Cerebellar cortex (tissue), 1 donor: ENCODE results near the gene GINS2.

Experiments used
- DNase-seq: peaks from one replicate; pipeline ENCODE4 v3.0.0-alpha.2; 2015; ENCODE audit warnings: low spot score

Gene GINS2

GRCh38 chr16:85688586-85689284 lies at the start of gene GINS2:
GINS2 (minus strand) TSS chr16:85688954; CDS start chr16:85688898, 56 bp downstream.
- DNase-seq, result peak; percentile 88

DNA sequence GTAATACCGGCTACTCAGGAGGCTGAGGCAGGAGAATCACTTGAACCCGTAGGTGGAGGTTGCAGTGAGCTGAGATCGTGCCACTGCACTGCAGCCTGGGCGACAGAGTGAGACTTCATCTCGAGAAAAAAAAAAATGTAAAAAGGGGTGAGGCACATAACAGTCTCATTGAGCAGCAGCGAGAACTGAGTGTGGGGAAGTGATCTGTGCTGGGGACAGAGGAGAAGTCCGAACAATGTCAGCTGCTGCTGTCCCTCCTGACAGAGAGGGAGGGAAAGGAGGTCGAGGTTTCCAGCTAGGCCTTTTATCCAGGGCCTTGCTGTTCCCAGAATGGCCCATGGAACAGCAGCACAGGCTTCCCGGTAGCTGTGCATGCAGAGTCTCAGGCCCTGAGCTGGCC lies 48.2 kb upstream of the GINS2 start:
- DNase-seq, result no peak

GRCh38 chr16:85735946-85736345 lies 47.2 kb upstream of the GINS2 start:
- DNase-seq, result no peak

DNA sequence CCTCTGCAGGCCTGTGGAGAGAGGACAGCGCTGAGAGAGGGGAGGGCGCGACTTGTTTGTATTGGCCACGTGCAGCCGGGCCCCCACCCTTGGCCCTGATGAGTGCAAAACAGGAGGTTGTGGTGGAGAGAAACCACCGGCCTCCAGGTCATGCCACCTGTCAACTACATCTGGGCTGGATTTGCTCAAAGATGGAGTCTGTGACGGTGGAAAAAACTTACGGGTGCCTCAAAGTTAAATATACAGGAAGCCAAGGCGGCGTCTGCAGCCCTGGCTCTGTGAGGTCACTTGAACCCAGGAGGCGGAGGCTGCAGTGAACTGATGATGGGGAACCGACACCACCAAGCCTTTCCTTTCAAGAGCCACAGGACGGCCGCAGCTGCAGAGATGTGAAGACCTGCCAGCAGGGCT lies 46.5 kb upstream of the GINS2 start:
- DNase-seq, result no peak

DNA sequence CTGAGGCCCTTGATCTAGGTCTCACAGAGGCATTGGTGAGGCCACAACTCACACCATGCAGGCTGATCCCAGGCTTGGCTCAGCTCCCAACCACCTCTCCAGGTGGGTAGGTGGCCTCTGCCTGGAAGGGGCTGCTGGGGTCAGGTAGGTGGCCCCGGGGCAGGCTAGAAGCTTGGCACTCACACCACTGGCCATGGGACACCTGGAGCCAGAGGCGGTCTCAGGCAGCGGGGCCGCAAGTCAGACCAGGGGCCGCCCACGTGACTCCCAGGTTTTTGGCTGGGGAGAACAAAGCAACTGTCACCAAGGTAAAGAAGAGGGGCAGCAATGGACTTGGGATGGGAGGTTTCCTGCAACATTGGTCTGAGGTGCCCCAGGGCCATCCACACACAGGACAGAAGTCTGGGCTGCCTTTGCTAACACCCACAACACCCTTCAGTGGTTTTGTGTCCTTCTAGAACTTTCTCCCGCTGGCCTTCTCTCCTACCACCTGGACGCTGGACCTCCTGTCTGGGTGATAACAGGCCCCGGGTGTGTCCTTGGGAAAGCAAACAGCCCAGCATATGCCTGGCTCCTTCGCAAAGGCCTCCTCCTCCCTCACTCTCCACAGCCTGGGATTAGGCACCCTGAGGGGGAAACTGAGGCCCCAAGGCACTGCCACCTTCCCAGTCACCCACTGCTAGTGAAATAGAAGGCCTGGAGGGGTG lies 45.7 kb upstream of the GINS2 start:
- no peak for DNase-seq

DNA sequence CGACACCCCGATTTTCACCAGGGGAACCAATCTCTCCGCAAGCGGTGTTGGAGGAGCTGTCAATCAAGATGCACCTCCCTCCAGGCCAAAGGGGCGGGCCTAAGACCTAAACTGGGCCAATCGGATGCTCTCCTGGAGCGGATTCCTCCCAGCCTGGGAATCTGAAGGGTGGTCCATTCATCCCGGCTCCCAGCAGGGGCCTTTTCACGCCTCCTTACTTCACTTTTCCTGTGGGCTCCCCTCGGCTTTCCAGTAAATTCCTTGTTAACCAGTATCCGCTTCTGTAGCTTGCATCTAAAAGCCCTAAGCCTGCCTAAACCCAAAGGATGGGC lies 45.1 kb upstream of the GINS2 start:
- peak; percentile 24 for DNase-seq

DNA sequence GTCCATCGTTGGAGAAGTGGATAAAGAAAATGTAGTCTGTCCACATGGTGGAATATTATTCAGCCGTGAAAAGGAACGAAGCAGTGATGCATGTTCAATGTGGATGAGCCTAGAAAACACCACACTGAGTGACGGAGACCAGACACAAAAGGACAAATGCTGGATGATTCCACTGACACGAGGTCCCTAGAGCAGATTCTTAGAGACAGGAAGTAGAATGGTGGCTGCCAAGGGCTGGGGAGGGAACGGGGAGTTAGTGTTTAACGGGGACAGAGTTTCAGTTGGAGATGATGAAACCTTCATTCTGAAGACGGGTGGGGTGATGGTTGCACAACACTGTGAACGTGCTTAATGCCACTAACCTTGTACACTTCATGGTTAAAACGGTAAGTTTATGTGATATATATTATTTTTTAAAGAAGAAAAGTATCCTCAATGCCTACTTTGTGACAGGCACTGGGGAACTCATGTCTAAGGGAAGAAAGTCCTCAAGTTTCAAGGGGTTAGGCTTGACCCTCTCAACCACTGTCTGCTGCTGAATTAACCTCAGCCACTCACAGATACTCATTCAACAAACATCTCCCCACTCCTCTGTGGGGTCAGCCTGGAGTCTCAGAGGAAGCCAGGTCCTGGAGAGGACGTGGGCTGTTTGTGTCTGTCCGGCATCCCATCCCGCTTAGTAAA lies 44.5 kb upstream of the GINS2 start:
- DNase-seq, result no peak

DNA sequence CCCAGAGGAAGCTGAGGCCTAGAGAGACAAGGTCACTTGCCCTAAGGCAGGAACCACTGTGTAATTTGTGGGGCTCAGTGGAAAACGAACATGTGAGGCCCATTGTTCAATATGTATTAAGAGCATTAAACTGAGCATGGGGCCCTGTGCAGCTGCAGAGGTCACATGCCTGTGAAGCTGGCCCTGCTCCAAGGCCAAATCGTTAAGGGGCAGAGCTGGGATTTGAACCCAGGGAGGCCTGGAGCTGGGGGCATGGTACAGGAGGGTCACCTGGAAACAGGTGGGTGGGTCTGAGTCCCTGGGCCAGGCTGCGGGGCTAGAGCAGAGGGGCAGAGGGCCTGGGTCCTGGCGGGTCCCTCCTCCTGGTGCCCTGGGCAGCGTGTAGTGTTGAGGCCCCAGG lies 42.4 kb upstream of the GINS2 start:
- no peak for DNase-seq

- DNase-seq, result no peak
Observed at GRCh38 chr16:85730186-85730465, 41.4 kb upstream of the GINS2 start.

DNA sequence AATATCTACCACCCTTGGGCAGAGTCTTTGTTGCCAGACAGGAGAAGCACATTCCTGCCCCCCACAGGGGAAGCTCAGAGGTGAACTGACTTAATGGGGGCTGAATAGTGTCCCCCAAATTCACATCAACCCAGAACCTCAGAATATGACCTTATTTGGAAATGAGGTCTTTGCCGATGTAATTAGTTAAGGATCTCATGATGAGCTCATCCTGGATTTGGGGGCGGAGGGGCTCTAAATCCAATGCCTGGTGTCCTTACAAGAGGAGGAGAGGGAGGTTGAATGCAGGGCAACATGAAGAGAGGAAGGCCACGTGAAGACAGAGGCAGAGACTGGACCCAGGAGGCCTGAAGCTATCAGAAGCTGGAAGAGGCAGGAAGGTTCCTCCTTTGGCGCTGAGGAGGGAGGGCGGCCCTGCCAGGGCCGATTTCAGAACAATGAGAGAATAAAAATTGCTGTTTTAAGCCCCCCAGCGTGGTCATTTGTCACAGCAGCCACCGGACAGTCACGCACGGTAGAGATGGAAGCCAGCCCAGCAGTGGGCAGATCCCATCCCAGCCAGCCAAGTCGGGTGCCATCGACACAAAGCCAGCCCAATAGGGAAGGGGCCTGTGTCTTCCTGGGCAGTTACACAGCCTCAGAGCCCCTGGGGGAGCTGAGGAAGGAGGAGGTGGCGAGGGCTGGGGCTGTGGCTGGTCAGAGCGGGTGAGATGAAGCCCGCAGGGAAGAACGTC lies 40.9 kb upstream of the GINS2 start:
- DNase-seq, result no peak

- DNase-seq, result peak; percentile 24
Observed at GRCh38 chr16:85728879-85729278, 40.1 kb upstream of the GINS2 start.

DNA sequence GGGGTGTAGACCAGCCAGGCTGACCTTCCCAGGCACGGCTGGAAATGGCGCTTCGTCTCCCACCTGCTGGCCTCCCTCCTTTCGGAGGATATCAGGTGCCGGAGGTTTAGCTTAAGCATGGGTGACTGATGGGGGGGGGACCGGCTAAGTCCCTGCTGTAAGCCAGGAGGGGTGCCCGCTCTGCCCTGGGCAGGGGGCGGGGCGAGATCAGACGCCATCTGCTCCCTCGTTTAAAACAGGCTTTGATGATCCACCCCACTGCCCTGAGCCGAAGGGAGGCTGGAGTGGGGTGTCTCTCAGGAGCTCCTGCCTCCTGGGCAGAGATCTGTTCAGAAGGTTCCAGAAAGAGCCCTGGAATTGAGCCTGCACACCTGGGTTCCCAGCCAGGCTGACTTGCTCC lies 36.2 kb upstream of the GINS2 start:
- no peak for DNase-seq

GRCh38 chr16:85724126-85724879 lies 35.5 kb upstream of the GINS2 start:
- no peak for DNase-seq

DNA sequence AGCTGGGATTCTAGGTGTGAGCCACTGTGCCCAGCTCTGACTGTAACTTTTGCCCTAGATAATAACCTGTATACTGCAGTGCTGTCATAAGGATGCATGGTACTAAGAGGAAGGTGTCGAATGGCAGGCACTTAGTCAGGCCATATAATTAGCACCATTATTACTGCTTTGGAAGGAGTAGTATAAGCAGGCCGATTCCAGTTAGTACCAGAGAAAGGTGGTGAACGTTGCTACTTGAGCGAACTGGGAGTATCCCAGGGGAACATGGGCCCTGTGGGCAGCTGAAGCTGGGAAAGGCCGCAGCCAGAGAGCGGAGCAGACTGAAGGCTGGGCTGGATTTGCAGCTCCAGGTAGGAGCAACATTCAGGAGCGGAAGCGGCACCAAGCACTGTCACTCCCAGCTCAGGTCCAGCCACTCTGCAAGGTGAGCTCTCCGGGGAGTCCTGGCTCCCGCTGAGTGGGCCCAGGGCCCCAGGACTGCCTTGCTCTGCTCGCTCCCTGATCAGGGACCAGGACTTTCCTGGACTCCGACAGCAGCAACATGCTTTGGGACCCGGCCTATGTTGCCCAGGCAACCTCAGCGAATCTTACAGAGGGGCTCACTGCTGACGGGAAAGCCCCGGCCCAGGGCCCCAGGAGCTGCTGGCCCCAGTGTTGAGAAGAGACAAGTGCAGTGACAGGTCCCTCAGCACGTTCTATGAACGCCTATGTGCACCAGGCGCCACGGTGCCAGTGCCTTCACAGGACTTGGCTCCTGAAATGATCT lies 33.6 kb upstream of the GINS2 start:
- DNase-seq, result no peak

GRCh38 chr16:85720302-85720637 lies 31.5 kb upstream of the GINS2 start:
- no peak for DNase-seq

- DNase-seq, result no peak
Observed at GRCh38 chr16:85719605-85720301, 31.0 kb upstream of the GINS2 start.

DNA sequence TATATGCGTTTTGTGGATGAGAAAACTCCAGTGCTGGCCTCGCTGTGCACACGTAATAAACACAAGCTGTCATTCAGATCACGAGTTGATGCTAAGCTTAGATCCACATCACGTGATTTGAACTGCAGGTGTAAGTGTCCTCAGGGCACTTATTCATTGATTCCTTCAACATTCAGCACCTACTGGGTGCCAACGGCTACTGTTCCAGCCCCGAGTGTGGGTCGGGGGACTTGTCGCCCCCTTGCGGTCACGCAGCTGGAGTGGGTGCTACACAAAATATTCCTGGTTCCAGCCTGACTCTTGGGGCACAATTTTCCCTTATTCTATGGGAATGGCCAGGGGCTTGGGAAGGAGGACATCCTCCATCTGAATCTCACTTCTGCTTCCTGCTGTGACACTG lies 29.9 kb upstream of the GINS2 start:
- DNase-seq, result peak; percentile 26

DNA sequence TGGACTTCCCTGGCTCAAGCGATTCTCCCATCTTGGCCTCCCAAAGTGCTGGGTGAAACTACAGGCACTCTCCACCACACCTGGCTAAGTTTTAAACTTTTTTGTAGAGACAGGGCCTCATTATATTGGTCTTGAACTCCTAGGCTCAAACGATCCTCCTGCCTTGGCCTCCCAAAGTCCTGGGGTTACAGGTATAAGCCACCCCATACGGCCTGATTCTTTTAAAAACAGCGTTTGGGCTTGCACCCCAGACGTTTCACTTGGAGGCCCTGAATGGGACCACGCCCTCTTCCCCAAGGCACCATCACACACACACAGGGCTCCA lies 29.4 kb upstream of the GINS2 start:
- DNase-seq, result no peak

- peak; percentile 75 for DNase-seq
Observed at GRCh38 chr16:85717393-85718152, 28.8 kb upstream of the GINS2 start.

DNA sequence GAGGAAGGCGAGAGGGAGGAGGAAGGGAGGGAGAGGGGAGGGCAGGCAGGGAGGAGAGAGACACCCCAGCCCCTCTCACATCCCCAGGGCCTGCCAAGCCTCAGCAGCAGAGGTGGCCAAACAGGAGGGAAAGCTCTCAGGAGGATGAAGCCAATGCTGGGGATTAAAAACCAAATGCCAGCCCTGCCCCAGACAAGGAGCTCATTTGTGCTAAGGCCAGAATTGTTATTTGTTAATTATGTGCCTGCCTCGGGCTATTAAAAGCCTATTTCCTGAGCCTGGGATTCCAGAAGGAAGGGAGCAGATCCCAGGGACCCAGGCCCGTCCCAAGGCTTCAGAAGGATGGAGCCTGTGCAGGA lies 27.9 kb upstream of the GINS2 start:
- no peak for DNase-seq
